Measurements from ENCODE around the gene OR13D1. TPM values are rescaled to one million over a fixed set of nuclear protein-coding genes. Genes with fewer than 3 reads are reported as not detected.

OR13D1 gene
- not detected in 2 replicates for total RNA-seq
- polyA plus RNA-seq = not detected in 2 replicates
- polyA plus RNA-seq (2012) = not detected in 2 replicates
- not detected in 2 replicates for polyA minus RNA-seq (ENCODE audit: low replicate concordance)

DNA sequence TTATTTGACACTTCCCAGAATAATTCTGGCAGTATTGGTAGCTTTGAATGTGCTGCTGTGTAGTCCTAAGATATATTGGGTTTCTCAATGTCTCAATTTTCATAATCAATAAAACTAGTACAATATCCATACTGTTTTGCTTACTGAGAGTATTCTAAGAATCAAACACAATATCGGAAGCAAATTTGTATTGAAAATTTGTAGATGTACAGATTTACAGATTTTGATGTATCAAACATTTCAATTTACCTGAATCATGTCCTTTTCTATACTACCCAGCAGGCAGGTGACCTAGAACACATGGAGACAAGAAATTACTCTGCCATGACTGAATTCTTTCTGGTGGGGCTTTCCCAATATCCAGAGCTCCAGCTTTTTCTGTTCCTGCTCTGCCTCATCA, at the start of gene OR13D1:
TSS of gene OR13D1 (plus strand) at position 301 of the 400 bp plus-strand sequence. CDS start at position 301, 0 bp downstream.
- no peak for DNase-seq (ENCODE audit: low read depth in 2 of 2)
- H3K9me3 ChIP-seq (ENCODE audit: control insufficient read depth, insufficient read depth, low read depth, low read length) = no peaks in the 10 kb centered on the region
- no peaks in the 10 kb centered on the region for H4K20me1 ChIP-seq (ENCODE audit: control insufficient read depth, extremely low read depth, insufficient read depth, low read length)
- H3K4me1 ChIP-seq (ENCODE audit: control insufficient read depth, extremely low read depth, insufficient read depth, low read length) = no peaks in the 10 kb centered on the region
- H3K79me2 ChIP-seq (ENCODE audit: control insufficient read depth, insufficient read depth, low read length) = no peaks in the 10 kb centered on the region
- no peaks in the 10 kb centered on the region for H3K36me3 ChIP-seq (ENCODE audit: control insufficient read depth, insufficient read depth, low read length)
- no peaks in the 10 kb centered on the region for H3K27me3 ChIP-seq (ENCODE audit: control insufficient read depth, insufficient read depth, low read length)
- H3K4me2 ChIP-seq (ENCODE audit: extremely low read depth, insufficient read depth, low read length) = no peak within 1 kb of the TSS
- H3K9ac ChIP-seq (ENCODE audit: insufficient read depth, low read length) = no peak within 1 kb of the TSS
- H2AFZ ChIP-seq (ENCODE audit: low read length) = no peak within 1 kb of the TSS
- no peak within 1 kb of the TSS for H3K27ac ChIP-seq (ENCODE audit: insufficient read depth, low read length)
- no peak within 1 kb of the TSS for H3K4me3 ChIP-seq (replicated peaks in 1 of 4; ENCODE audit: control extremely low read depth in 1 of 4, insufficient read depth in 1 of 4, low read depth in 3 of 4, low read length in 4 of 4)
- TF ChIP-seq EZH2 (IDR thresholded peaks at IDR 0.05; ENCODE audit: low read length, missing control alignments) = no peak
- TF ChIP-seq, protein P1, sequence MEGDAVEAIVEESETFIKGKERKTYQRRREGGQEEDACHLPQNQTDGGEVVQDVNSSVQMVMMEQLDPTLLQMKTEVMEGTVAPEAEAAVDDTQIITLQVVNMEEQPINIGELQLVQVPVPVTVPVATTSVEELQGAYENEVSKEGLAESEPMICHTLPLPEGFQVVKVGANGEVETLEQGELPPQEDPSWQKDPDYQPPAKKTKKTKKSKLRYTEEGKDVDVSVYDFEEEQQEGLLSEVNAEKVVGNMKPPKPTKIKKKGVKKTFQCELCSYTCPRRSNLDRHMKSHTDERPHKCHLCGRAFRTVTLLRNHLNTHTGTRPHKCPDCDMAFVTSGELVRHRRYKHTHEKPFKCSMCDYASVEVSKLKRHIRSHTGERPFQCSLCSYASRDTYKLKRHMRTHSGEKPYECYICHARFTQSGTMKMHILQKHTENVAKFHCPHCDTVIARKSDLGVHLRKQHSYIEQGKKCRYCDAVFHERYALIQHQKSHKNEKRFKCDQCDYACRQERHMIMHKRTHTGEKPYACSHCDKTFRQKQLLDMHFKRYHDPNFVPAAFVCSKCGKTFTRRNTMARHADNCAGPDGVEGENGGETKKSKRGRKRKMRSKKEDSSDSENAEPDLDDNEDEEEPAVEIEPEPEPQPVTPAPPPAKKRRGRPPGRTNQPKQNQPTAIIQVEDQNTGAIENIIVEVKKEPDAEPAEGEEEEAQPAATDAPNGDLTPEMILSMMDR (conservative IDR thresholded peaks at IDR 0.05 in 1 of 2, IDR thresholded peaks at IDR 0.05 in 1 of 2; ENCODE audit: low read depth in 1 of 2, low read length in 2 of 2) = no peak

DNA sequence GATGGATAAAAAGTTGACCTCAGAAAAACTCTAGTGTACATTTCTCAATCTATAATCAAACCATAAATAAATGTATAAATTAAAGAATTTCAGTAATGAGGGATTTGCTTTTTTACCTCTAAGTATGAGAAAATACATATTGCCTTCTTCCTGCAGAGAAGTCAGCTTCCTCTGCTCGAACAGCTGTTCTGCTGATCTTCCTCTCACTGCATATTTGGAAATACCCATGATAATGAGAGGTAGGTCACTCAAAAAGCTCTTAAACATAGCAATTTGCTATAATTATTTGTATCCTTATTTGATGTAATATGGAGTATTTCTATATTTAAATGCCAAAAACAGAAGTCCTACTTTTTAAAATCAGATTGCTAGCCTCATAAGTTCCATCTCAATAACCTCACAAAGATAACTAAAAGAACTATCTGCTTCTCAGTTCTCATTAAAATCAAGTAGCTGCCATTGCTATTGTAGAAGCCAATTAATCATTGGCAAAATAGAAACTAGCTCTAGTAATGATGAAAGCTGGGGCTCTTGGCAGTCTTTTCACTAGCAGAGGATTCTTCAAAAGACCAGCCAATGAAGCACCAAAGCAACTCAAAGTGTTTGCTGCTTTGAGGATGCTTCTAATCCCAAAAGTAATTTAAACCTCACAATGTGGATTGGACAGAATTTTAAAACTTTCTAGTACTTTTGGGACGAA, 35.7 kb upstream of the OR13D1 start:
- TF ChIP-seq, protein P1 (conservative IDR thresholded peaks at IDR 0.05 in 1 of 2, IDR thresholded peaks at IDR 0.05 in 1 of 2; ENCODE audit: low read depth in 1 of 2, low read length in 2 of 2) = no peak
- no peak for TF ChIP-seq EZH2 (IDR thresholded peaks at IDR 0.05; ENCODE audit: low read length, missing control alignments)
- no peaks in the 10 kb centered on the region for H3K9me3 ChIP-seq (ENCODE audit: control insufficient read depth, insufficient read depth, low read depth, low read length)
- no peaks in the 10 kb centered on the region for H3K27me3 ChIP-seq (ENCODE audit: control insufficient read depth, insufficient read depth, low read length)
- no peaks in the 10 kb centered on the region for H3K79me2 ChIP-seq (ENCODE audit: control insufficient read depth, insufficient read depth, low read length)
- H3K36me3 ChIP-seq (ENCODE audit: control insufficient read depth, insufficient read depth, low read length) = no peaks in the 10 kb centered on the region
- no peaks in the 10 kb centered on the region for H3K4me1 ChIP-seq (ENCODE audit: control insufficient read depth, extremely low read depth, insufficient read depth, low read length)
- no peak overlapping the region for H3K27ac ChIP-seq (ENCODE audit: insufficient read depth, low read length)
- no peak overlapping the region for H2AFZ ChIP-seq (ENCODE audit: low read length)
- DNase-seq (ENCODE audit: low read depth in 2 of 2) = no peak
- no peak overlapping the region for H3K9ac ChIP-seq (ENCODE audit: insufficient read depth, low read length)
- H3K4me3 ChIP-seq (replicated peaks in 1 of 4; ENCODE audit: control extremely low read depth in 1 of 4, insufficient read depth in 1 of 4, low read depth in 3 of 4, low read length in 4 of 4) = no peak overlapping the region
- no peak overlapping the region for H3K4me2 ChIP-seq (ENCODE audit: extremely low read depth, insufficient read depth, low read length)
- H4K20me1 ChIP-seq (ENCODE audit: control insufficient read depth, extremely low read depth, insufficient read depth, low read length) = no peaks in the 10 kb centered on the region

GRCh38 chr9:104675611-104676010, 18.7 kb upstream of the OR13D1 start:
- no peak overlapping the region for H3K9ac ChIP-seq (ENCODE audit: insufficient read depth, low read length)
- H3K4me3 ChIP-seq (replicated peaks in 1 of 4; ENCODE audit: control extremely low read depth in 1 of 4, insufficient read depth in 1 of 4, low read depth in 3 of 4, low read length in 4 of 4) = no peak overlapping the region
- no peak overlapping the region for H3K27ac ChIP-seq (ENCODE audit: insufficient read depth, low read length)
- H3K36me3 ChIP-seq (ENCODE audit: control insufficient read depth, insufficient read depth, low read length) = no peaks in the 10 kb centered on the region
- H3K4me2 ChIP-seq (ENCODE audit: extremely low read depth, insufficient read depth, low read length) = no peak overlapping the region
- H3K9me3 ChIP-seq (ENCODE audit: control insufficient read depth, insufficient read depth, low read depth, low read length) = no peaks in the 10 kb centered on the region
- no peaks in the 10 kb centered on the region for H4K20me1 ChIP-seq (ENCODE audit: control insufficient read depth, extremely low read depth, insufficient read depth, low read length)
- no peak overlapping the region for H2AFZ ChIP-seq (ENCODE audit: low read length)
- no peak for TF ChIP-seq EZH2 (IDR thresholded peaks at IDR 0.05; ENCODE audit: low read length, missing control alignments)
- TF ChIP-seq, protein P1 (conservative IDR thresholded peaks at IDR 0.05 in 1 of 2, IDR thresholded peaks at IDR 0.05 in 1 of 2; ENCODE audit: low read depth in 1 of 2, low read length in 2 of 2) = no peak
- no peaks in the 10 kb centered on the region for H3K79me2 ChIP-seq (ENCODE audit: control insufficient read depth, insufficient read depth, low read length)
- no peaks in the 10 kb centered on the region for H3K27me3 ChIP-seq (ENCODE audit: control insufficient read depth, insufficient read depth, low read length)
- no peaks in the 10 kb centered on the region for H3K4me1 ChIP-seq (ENCODE audit: control insufficient read depth, extremely low read depth, insufficient read depth, low read length)
- no peak for DNase-seq (ENCODE audit: low read depth in 2 of 2)

Measured in fibroblast of lung (primary cell).